ENCODE results near the gene RPL38.

GRCh38 chr17:74231928-74232907 lies 28.7 kb downstream of the RPL38 start:
- TF ChIP-seq ZNF302 (tag by site-specific recombination; IDR thresholded peaks at IDR 0.05; ENCODE audit: low read depth) = no peak
- TF ChIP-seq ZBTB48 (tag by site-specific recombination; IDR thresholded peaks at IDR 0.05) = no peak
- TF ChIP-seq, protein P1, sequence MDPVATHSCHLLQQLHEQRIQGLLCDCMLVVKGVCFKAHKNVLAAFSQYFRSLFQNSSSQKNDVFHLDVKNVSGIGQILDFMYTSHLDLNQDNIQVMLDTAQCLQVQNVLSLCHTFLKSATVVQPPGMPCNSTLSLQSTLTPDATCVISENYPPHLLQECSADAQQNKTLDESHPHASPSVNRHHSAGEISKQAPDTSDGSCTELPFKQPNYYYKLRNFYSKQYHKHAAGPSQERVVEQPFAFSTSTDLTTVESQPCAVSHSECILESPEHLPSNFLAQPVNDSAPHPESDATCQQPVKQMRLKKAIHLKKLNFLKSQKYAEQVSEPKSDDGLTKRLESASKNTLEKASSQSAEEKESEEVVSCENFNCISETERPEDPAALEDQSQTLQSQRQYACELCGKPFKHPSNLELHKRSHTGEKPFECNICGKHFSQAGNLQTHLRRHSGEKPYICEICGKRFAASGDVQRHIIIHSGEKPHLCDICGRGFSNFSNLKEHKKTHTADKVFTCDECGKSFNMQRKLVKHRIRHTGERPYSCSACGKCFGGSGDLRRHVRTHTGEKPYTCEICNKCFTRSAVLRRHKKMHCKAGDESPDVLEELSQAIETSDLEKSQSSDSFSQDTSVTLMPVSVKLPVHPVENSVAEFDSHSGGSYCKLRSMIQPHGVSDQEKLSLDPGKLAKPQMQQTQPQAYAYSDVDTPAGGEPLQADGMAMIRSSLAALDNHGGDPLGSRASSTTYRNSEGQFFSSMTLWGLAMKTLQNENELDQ (tag by site-specific recombination; IDR thresholded peaks at IDR 0.05; ENCODE audit: low read depth) = no peak
- TF ChIP-seq ZNF777 (tag by site-specific recombination; IDR thresholded peaks at IDR 0.05; ENCODE audit: borderline replicate concordance) = no peak
- TF ChIP-seq ZNF768 (tag by site-specific recombination; IDR thresholded peaks at IDR 0.05) = no peak
- TF ChIP-seq, protein P2, sequence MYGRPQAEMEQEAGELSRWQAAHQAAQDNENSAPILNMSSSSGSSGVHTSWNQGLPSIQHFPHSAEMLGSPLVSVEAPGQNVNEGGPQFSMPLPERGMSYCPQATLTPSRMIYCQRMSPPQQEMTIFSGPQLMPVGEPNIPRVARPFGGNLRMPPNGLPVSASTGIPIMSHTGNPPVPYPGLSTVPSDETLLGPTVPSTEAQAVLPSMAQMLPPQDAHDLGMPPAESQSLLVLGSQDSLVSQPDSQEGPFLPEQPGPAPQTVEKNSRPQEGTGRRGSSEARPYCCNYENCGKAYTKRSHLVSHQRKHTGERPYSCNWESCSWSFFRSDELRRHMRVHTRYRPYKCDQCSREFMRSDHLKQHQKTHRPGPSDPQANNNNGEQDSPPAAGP (tag by site-specific recombination; IDR thresholded peaks at IDR 0.05) = no peak

All from HEK293 (cell line).